ENCODE results near the gene CABLES2. TPM values are rescaled to one million over a fixed set of nuclear protein-coding genes. Genes with fewer than 3 reads are reported as not detected.

The CABLES2 gene
- total and polyA plus RNA-seq, 2 experiments from 2014 or later, result 0.66 to 7.3 TPM

DNA sequence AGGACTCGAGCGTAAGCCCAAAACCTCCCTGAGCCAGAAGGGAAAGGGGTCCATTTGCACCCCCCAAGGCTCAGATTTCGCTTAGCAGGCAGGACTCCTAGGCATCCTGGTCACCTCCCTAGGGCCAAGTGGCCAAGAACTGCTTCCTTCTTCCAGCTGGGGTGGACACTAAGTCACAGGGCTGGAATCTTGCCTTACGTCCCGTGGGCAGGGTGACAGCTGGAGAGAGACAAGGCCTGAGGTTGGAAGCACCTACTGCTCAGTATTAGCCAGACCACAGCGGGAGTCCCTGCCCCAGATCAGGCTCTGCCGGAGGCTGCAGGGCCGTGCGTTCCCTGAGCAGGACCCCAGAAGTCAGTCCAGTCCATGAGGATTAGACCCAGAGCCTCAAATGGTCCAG lies 59.6 kb downstream of the CABLES2 start:
- Histone ChIP-seq H3K9ac (no peak overlapping the region), H3K9me2 (ENCODE audit: insufficient read depth) (no peaks in the 10 kb centered on the region), H4K20me1 (ENCODE audit: insufficient read depth) (no peaks in the 10 kb centered on the region), H3K36me3 (ENCODE audit: low read depth) (no peaks in the 10 kb centered on the region), H3K4me2 (ENCODE audit: unreplicated experiment) (no peak overlapping the region), H3F3A (ENCODE audit: insufficient read depth) (no peaks in the 10 kb centered on the region), H3K9me3 (ENCODE audit: low read depth) (no peaks in the 10 kb centered on the region), H3K27ac (no peak overlapping the region), H2AFZ (no peak overlapping the region), H3K4me3 (no peak overlapping the region), H3K4me1 (ENCODE audit: insufficient read depth) (no peaks in the 10 kb centered on the region), H3K79me2 (ENCODE audit: insufficient read depth) (no peaks in the 10 kb centered on the region), H3K27me3 (replicated peaks; ENCODE audit: insufficient read depth) (no peaks in the 10 kb centered on the region)
- WGBS, 2 experiments (ENCODE audit: low coverage in 1 of 2, low lambda C conversion rate in 2 of 2, missing lambda C conversion rate in 2 of 2), result 50 to 53% methylated on average over 9 of the region's 9 CpGs
- DNase-seq, result no peak
- in situ Hi-C loops (cut with MboI), result no loop called here
- TF ChIP-seq EZH2phosphoT487 (IDR thresholded peaks at IDR 0.05; ENCODE audit: insufficient read depth, low read depth), result no peak
- TF ChIP-seq EZH2 (IDR thresholded peaks at IDR 0.05; ENCODE audit: insufficient read depth, poor library complexity, severe bottlenecking), result no peak

DNA sequence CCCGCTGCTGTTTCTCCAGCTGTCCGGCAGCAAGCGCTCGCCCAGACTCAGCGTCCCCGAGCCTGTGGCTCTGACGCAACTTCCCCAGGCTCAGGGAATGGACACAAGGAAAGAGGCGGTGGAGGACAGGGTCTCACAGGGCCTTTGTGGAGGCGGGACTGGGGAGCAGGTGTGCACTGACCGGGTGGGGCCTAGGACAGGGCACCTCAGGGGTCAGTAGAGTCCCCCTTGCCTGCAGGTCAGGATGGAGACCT lies 60.0 kb downstream of the CABLES2 start:
- WGBS, 2 experiments (ENCODE audit: low coverage in 1 of 2, low lambda C conversion rate in 2 of 2, missing lambda C conversion rate in 2 of 2), result 74 to 77% methylated on average over 10 of the region's 10 CpGs
- Histone ChIP-seq H3K9me3 (ENCODE audit: low read depth) (no peaks in the 10 kb centered on the region), H2AFZ (no peak overlapping the region)

DNA sequence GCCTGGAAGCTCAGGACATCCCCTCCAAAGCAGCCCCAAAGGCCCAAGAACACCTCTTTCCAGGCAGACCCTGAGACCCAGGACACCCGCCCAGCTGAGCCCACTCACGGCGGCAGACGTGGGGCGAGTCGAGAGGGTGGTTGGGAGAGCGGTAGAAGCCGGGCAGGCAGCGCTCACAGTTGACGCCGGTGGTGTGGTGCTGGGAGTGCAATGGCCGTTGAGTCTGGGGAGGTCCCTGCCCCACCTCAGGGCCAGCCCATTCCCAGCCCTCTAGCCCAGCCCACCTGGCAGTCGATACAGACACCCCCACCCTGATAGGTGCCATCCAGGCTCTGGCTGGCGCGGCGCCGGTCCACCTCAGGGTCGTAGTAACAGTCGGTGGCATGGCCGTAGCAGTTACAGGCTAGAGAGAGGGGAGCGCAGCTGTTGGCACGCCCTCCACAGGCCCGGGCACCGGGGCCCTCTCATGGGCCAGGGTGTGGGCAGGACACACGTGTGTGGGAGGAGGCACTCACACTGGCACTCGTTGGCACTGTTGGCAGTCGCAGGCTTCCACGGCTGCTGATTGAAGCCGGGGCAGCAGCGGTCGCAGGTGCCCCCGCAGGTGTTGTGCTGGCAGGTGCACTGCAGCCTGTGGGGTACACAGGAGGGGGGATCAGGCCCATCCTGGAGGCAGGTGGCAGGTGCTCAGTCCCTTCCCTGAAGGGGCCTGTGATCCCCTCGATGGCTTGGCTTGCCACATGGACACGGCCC lies 60.5 kb downstream of the CABLES2 start:
- Histone ChIP-seq H3K9me2 (ENCODE audit: insufficient read depth) (no peaks in the 10 kb centered on the region), H3K36me3 (ENCODE audit: low read depth) (no peaks in the 10 kb centered on the region)
- in situ Hi-C loops (cut with MboI), result no loop called here

More for the DNA sequence above, 60.0 kb downstream of the CABLES2 start:
- H3K4me3 ChIP-seq, result no peak overlapping the region
- no peaks in the 10 kb centered on the region for H3F3A ChIP-seq (ENCODE audit: insufficient read depth)
- H3K4me1 ChIP-seq (ENCODE audit: insufficient read depth), result no peaks in the 10 kb centered on the region
- no peaks in the 10 kb centered on the region for H3K9me2 ChIP-seq (ENCODE audit: insufficient read depth)
- in situ Hi-C loops (cut with MboI), result no loop called here
- DNase-seq, result no peak
- no peak overlapping the region for H3K27ac ChIP-seq
- H3K27me3 ChIP-seq (replicated peaks; ENCODE audit: insufficient read depth), result no peaks in the 10 kb centered on the region
- no peaks in the 10 kb centered on the region for H3K79me2 ChIP-seq (ENCODE audit: insufficient read depth)
- TF ChIP-seq EZH2 (IDR thresholded peaks at IDR 0.05; ENCODE audit: insufficient read depth, poor library complexity, severe bottlenecking) (no peak), EZH2phosphoT487 (IDR thresholded peaks at IDR 0.05; ENCODE audit: insufficient read depth, low read depth) (no peak)
- no peaks in the 10 kb centered on the region for H3K36me3 ChIP-seq (ENCODE audit: low read depth)
- no peak overlapping the region for H3K4me2 ChIP-seq (ENCODE audit: unreplicated experiment)
- H4K20me1 ChIP-seq (ENCODE audit: insufficient read depth), result no peaks in the 10 kb centered on the region
- no peak overlapping the region for H3K9ac ChIP-seq

DNA sequence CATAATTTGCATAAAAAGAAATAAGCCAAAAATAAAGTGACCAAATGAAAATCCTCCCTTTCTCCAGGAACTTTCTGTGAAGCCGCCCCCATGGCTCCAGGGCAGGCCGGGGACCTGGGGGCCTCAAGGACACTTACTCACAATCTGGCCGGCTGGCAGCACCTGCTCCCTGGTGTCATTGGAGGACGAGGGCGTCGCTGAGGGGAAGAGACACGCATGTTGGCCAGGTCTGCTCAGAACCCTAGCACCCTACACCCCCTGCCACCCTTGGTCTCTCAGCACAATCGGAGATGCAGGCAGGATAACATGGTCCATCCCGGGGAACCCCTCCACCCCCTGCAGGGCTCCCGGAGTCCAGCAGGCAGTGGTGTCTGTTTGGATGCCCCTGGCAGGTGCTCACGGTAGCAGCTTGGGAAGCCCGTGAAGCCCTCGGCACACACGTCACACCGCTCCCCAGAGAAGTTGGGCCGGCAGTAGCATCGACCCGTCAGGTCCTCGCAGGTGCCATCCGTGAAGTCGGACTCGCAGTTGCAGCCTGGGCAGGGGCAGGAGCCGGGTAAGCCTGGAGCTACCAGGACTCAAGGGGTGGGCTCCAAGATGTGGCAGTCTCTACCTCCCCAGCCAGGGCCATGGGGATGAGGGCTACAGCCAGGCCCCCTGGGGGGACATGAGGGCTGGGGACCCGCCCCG lies 61.3 kb downstream of the CABLES2 start:
- H3K9me3 ChIP-seq (ENCODE audit: low read depth), result no peaks in the 10 kb centered on the region
- no peaks in the 10 kb centered on the region for H3K36me3 ChIP-seq (ENCODE audit: low read depth)

More for the DNA sequence above, 60.5 kb downstream of the CABLES2 start:
- H3K27me3 ChIP-seq (replicated peaks; ENCODE audit: insufficient read depth), result no peaks in the 10 kb centered on the region
- no peak overlapping the region for H3K4me2 ChIP-seq (ENCODE audit: unreplicated experiment)
- no peaks in the 10 kb centered on the region for H3K4me1 ChIP-seq (ENCODE audit: insufficient read depth)
- H4K20me1 ChIP-seq (ENCODE audit: insufficient read depth), result no peaks in the 10 kb centered on the region
- H3F3A ChIP-seq (ENCODE audit: insufficient read depth), result no peaks in the 10 kb centered on the region
- H2AFZ ChIP-seq, result no peak overlapping the region
- no peaks in the 10 kb centered on the region for H3K9me3 ChIP-seq (ENCODE audit: low read depth)
- TF ChIP-seq EZH2 (IDR thresholded peaks at IDR 0.05; ENCODE audit: insufficient read depth, poor library complexity, severe bottlenecking), result no peak
- TF ChIP-seq EZH2phosphoT487 (IDR thresholded peaks at IDR 0.05; ENCODE audit: insufficient read depth, low read depth), result no peak
- no peak overlapping the region for H3K4me3 ChIP-seq
- no peak for DNase-seq
- H3K79me2 ChIP-seq (ENCODE audit: insufficient read depth), result no peaks in the 10 kb centered on the region
- no peak overlapping the region for H3K9ac ChIP-seq
- no peak overlapping the region for H3K27ac ChIP-seq
- WGBS, 2 experiments (ENCODE audit: low coverage in 1 of 2, low lambda C conversion rate in 2 of 2, missing lambda C conversion rate in 2 of 2), result 79 to 80% methylated on average over 29 to 34 of the region's 34 CpGs

More for the DNA sequence above, 61.3 kb downstream of the CABLES2 start:
- H3K4me3 ChIP-seq, result no peak overlapping the region
- H3K9ac ChIP-seq, result no peak overlapping the region
- no peak overlapping the region for H3K27ac ChIP-seq
- no peaks in the 10 kb centered on the region for H4K20me1 ChIP-seq (ENCODE audit: insufficient read depth)
- no peaks in the 10 kb centered on the region for H3K9me2 ChIP-seq (ENCODE audit: insufficient read depth)
- no peaks in the 10 kb centered on the region for H3K4me1 ChIP-seq (ENCODE audit: insufficient read depth)
- H3K27me3 ChIP-seq (replicated peaks; ENCODE audit: insufficient read depth), result no peaks in the 10 kb centered on the region
- H2AFZ ChIP-seq, result no peak overlapping the region
- TF ChIP-seq EZH2phosphoT487 (IDR thresholded peaks at IDR 0.05; ENCODE audit: insufficient read depth, low read depth) (no peak), EZH2 (IDR thresholded peaks at IDR 0.05; ENCODE audit: insufficient read depth, poor library complexity, severe bottlenecking) (no peak)
- in situ Hi-C loops (cut with MboI), result no loop called here
- no peak for DNase-seq
- no peaks in the 10 kb centered on the region for H3K79me2 ChIP-seq (ENCODE audit: insufficient read depth)
- H3F3A ChIP-seq (ENCODE audit: insufficient read depth), result no peaks in the 10 kb centered on the region
- 66 to 67% methylated on average over 23 to 25 of the region's 25 CpGs for WGBS, 2 experiments (ENCODE audit: low coverage in 1 of 2, low lambda C conversion rate in 2 of 2, missing lambda C conversion rate in 2 of 2)
- no peak overlapping the region for H3K4me2 ChIP-seq (ENCODE audit: unreplicated experiment)

All from GM23248 (cell line).